Stimulated activated CD4-positive, alpha-beta T cell treated with anti-CD3 and anti-CD28 coated beads, Interleukin-4, amount 100 ng/mL, for 4 hours (primary cell): Measurements from ENCODE around the gene IER5.

Source experiments
- DNase-seq, 2 experiments: peaks; one replicate each; pipeline ENCODE4 v3.0.0-alpha.2; 2020

Gene IER5

GRCh38 chr1:181135815-181136737, 47.6 kb downstream of the IER5 start:
- DNase-seq, result no peak

GRCh38 chr1:181136738-181137122, 48.2 kb downstream of the IER5 start:
- DNase-seq, result no peak

- no peak for DNase-seq
Observed at GRCh38 chr1:181137217-181137743, 48.8 kb downstream of the IER5 start.

- DNase-seq, result no peak
Observed at GRCh38 chr1:181139631-181140061, 51.1 kb downstream of the IER5 start.

- no peak for DNase-seq
Observed at GRCh38 chr1:181140398-181140797, 51.9 kb downstream of the IER5 start.

- DNase-seq, result no peak
Observed at GRCh38 chr1:181140891-181141290, 52.4 kb downstream of the IER5 start.

GRCh38 chr1:181141431-181141910, 53.0 kb downstream of the IER5 start:
- DNase-seq, result peak; percentile 52 to 77
